ENCODE measurements around the gene PIK3CG. TPM values are rescaled to one million over a fixed set of nuclear protein-coding genes. Genes with fewer than 3 reads are reported as not detected.

Gene PIK3CG
- total and polyA plus RNA-seq, 10 of the 15 experiments (the other 5 are each of a cell fraction or from before 2014, with no cell fraction given), result 0.79 to 7.6 (median 5.2) TPM

- Histone ChIP-seq H3K4me3 (no peak overlapping the region), H3K4me2 (ENCODE audit: control insufficient read depth, insufficient read depth) (no peak overlapping the region), H3K27ac (ENCODE audit: control insufficient read depth, insufficient read depth) (no peak overlapping the region), H3K4me1 (ENCODE audit: control insufficient read depth, insufficient read depth, low read length) (peaks cover 28% of the 10 kb centered on the region), H3K9ac (ENCODE audit: control insufficient read depth, insufficient read depth, low read length) (no peak overlapping the region), H3K9me3 (replicated peaks; ENCODE audit: control insufficient read depth, insufficient read depth, low read length) (no peaks in the 10 kb centered on the region; the same call in 2 of the 3 replicates), H2AFZ (ENCODE audit: control insufficient read depth, low read depth, low read length) (no peak overlapping the region), H3K79me2 (ENCODE audit: control insufficient read depth, insufficient read depth, low read length) (no peaks in the 10 kb centered on the region), H4K20me1 (ENCODE audit: control insufficient read depth, insufficient read depth) (no peaks in the 10 kb centered on the region), H3K27me3 (replicated peaks in 1 of 2; ENCODE audit: control insufficient read depth in 2 of 2, insufficient read depth in 2 of 2, low read length in 1 of 2) (no peaks in the 10 kb centered on the region), H3K36me3 (ENCODE audit: control insufficient read depth in 2 of 2, insufficient read depth in 2 of 2, low read length in 1 of 2) (no peaks in the 10 kb centered on the region)
- TF ChIP-seq STAT1 (conservative IDR thresholded peaks at IDR 0.05) (no peak), CHD4 (IDR thresholded peaks at IDR 0.05) (no peak), E2F4 (IDR thresholded peaks at IDR 0.05; ENCODE audit: low read depth, low read length) (no peak)
- ATAC-seq (no peak), FAIRE-seq (no peak), DNase-seq (ENCODE audit: low read depth, low spot score) (no peak)
- CTCF ChIA-PET, result interaction anchor here (1.4 kb wide), 1 partner anchor 284 kb away, joined by 4 read pairs; no protein-coding TSS in a partner anchor
- POLR2A ChIA-PET, result interaction anchor here (1.1 kb wide), 1 partner anchor 9 kb away, joined by 3 read pairs; no protein-coding TSS in a partner anchor
- no TSS peak for BruUV-seq (replicated peaks)
- SMC1A ChIA-PET (ENCODE audit: uncharacterized antibody, unreplicated experiment), result interaction anchor here (1.1 kb wide), 1 partner anchor 70 kb away, joined by 3 read pairs; no protein-coding TSS in a partner anchor
- intact Hi-C loops (cut with micrococcal nuclease; ENCODE audit: unreplicated experiment), result no loop called here
- RAD21 ChIA-PET (ENCODE audit: unreplicated experiment), result interaction anchor here (1.2 to 1.4 kb wide), 2 partner anchors 15 to 67 kb away, joined by 3 read pairs; no protein-coding TSS in a partner anchor
- in situ Hi-C loops (cut with MboI), result no loop called here
- WGBS (ENCODE audit: insufficient coverage, insufficient replicate concordance, low lambda C conversion rate, missing lambda C conversion rate), result 77% methylated on average over 3 of the region's 3 CpGs
These were observed 1.6 kb upstream of the PIK3CG start for GRCh38 chr7:106863274-106863997.
